HT-29 (cell line): ENCODE measurements around the gene ZNF44. TPM values are rescaled to one million over a fixed set of nuclear protein-coding genes. Genes with fewer than 3 reads are reported as not detected.
"Not testable (repeated sequence)": the region's sequence is repeated elsewhere in the genome, so short reads cannot be mapped to it uniquely, and the experiment has no call there.

Source experiments
- DNase-seq: peaks from one replicate; pipeline ENCODE4 v3.0.0-alpha.2; 2015; ENCODE audit warnings: low spot score
- total RNA-seq: library from RNA; depleted of rRNA; stranded (reverse); fragments of >200 nt; shearing (Covaris generic); gene quantifications from 2 replicates; pipeline ENCODE4 v1.2.3, GENCODE V29; 2014; rRNA removed

Gene ZNF44
- 0.94 and 3.0 TPM in 2 replicates for total RNA-seq

- DNase-seq: peak; percentile 95
Observed at GRCh38 chr19:12294249-12295158, at the start of gene ZNF44. Gene ZNF44 (minus strand): TSS chr19:12294883. CDS start chr19:12294694, 189 bp downstream.

- DNase-seq: peak; percentile 92
Observed at GRCh38 chr19:12333162-12334159, 38.8 kb upstream of the ZNF44 start, which contains the start of gene ZNF563. Gene ZNF563 (minus strand): TSS chr19:12333633. CDS start chr19:12333482, 151 bp downstream.

GRCh38 chr19:12331211-12331941 lies 36.7 kb upstream of the ZNF44 start:
- DNase-seq: no peak

- DNase-seq: no peak
Observed at GRCh38 chr19:12330340-12330739, 35.7 kb upstream of the ZNF44 start.

GRCh38 chr19:12325690-12326089 lies 31.0 kb upstream of the ZNF44 start:
- no peak for DNase-seq

- DNase-seq: no peak
Observed at GRCh38 chr19:12318782-12319413, 24.2 kb upstream of the ZNF44 start.

- DNase-seq: no peak
Observed at GRCh38 chr19:12314553-12314952, 19.9 kb upstream of the ZNF44 start.

GRCh38 chr19:12308891-12309290 lies 14.2 kb upstream of the ZNF44 start:
- DNase-seq: not testable (repeated sequence)

- DNase-seq: no peak
Observed at GRCh38 chr19:12295191-12295590, 508 bp upstream of the ZNF44 start.

- peak; percentile 87 for DNase-seq
Observed at GRCh38 chr19:12293777-12294248, 870 bp downstream of the ZNF44 start.

- no peak for DNase-seq
Observed at GRCh38 chr19:12289790-12290065, 5.0 kb downstream of the ZNF44 start.

- no peak for DNase-seq
Observed at GRCh38 chr19:12287958-12288500, 6.7 kb downstream of the ZNF44 start.

GRCh38 chr19:12284631-12285030 lies 10.1 kb downstream of the ZNF44 start:
- no peak for DNase-seq

- DNase-seq: no peak
Observed at GRCh38 chr19:12284226-12284625, 10.5 kb downstream of the ZNF44 start.

GRCh38 chr19:12278713-12279112 lies 16.0 kb downstream of the ZNF44 start:
- no peak for DNase-seq

GRCh38 chr19:12272980-12273901 lies 21.4 kb downstream of the ZNF44 start:
- no peak for DNase-seq

GRCh38 chr19:12272386-12272785 lies 22.3 kb downstream of the ZNF44 start:
- DNase-seq: no peak

- no peak for DNase-seq
Observed at GRCh38 chr19:12270854-12271253, 23.8 kb downstream of the ZNF44 start.

GRCh38 chr19:12265921-12266704 lies 28.6 kb downstream of the ZNF44 start:
- no peak for DNase-seq
